NCI-H446 treated with DMSO at 0.1 percent for 48 hours (cell line): ENCODE measurements around the gene UNC13A.

Experiments
- DNase-seq: peaks from one replicate; lab custom pipeline; 2025; lab: John Stamatoyannopoulos, UW

UNC13A gene

GRCh38 chr19:17687857-17688784 lies at the start of gene UNC13A:
TSS of gene UNC13A (minus strand) at chr19:17688354. CDS start at chr19:17688199, 155 bp downstream.
- DNase-seq = peak; percentile 23

DNA sequence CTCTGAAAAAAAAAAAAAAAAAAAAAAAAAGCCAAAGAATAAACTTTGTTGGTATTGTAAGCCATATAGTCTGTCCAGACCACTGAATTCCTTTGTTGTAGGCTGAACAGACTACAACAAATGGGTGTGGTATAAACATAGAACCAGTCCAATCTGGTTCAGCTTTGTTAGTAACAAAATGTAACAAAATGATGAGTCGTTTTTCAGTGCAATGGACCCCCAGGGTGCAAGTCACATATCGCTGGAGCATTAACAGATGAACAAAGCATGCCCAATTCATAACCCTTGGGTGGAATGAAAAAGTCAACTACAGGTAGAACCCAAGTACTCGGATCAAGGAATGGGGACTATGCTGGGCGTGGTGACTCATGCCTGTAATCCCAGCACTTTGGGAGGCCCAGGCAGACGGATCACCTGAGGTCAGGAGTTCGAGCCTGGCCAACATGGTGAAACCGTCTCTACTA lies 49.6 kb upstream of the UNC13A start:
- no peak for DNase-seq

DNA sequence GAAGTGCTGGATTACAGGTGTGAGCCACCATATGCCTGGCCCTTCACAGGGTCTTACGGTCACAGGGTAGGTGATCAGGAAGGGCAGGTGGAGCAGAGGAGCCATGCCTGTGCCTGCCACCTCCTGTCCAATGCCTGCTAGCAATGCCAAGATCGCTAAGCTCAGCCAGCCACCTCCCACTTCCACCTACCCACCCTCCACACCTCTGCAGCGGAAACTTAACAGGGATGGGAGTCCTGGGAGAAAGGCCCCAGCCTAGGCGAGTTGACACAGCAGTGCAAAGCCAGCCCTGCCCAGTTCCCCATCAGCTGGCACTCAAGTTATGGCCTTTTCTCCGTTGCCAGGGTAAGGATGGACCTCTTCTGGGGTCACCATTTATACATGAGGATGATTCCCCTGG lies 47.3 kb upstream of the UNC13A start:
- no peak for DNase-seq

DNA sequence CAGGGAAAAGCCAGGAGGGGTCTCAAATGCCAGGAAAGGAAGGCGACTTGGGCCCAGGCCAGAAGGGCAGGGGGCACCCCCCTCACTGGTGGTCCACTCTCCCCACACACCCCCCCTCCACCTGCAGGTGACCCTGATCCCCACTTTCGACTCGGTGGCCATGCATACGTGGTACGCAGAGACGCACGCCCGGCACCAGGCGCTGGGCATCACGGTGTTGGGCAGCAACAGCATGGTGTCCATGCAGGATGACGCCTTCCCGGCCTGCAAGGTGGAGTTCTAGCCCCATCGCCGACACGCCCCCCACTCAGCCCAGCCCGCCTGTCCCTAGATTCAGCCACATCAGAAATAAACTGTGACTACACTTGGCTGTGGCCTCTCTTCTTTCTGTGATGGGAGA lies 46.0 kb upstream of the UNC13A start:
- DNase-seq = no peak

DNA sequence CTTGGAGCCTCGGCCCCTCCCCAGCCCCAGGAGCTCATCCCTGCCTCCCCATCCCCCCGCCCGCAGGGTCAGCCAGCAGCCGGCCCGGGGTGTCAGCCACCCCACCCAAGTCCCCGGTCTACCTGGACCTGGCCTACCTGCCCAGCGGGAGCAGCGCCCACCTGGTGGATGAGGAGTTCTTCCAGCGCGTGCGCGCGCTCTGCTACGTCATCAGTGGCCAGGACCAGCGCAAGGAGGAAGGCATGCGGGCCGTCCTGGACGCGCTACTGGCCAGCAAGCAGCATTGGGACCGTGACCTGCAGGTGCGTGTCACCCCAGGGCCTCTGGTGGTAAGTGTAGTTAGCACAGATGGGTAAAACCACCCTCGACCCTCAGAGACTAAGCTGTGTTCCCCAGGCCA lies 45.0 kb upstream of the UNC13A start:
- no peak for DNase-seq

- DNase-seq = no peak
Measured at GRCh38 chr19:17727843-17728242, 39.7 kb upstream of the UNC13A start.

GRCh38 chr19:17726964-17727773 lies 39.0 kb upstream of the UNC13A start:
- no peak for DNase-seq

DNA sequence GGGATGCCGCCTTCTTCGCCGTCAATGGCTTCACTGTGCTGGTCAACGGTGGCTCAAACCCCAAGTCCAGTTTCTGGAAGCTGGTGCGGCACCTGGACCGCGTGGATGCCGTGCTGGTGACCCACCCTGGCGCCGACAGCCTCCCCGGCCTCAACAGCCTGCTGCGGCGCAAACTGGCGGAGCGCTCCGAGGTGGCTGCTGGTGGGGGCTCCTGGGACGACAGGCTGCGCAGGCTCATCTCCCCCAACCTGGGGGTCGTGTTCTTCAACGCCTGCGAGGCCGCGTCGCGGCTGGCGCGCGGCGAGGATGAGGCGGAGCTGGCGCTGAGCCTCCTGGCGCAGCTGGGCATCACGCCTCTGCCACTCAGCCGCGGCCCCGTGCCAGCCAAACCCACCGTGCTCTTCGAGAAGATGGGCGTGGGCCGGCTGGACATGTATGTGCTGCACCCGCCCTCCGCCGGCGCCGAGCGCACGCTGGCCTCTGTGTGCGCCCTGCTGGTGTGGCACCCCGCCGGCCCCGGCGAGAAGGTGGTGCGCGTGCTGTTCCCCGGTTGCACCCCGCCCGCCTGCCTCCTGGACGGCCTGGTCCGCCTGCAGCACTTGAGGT lies 38.1 kb upstream of the UNC13A start:
- DNase-seq = no peak

DNA sequence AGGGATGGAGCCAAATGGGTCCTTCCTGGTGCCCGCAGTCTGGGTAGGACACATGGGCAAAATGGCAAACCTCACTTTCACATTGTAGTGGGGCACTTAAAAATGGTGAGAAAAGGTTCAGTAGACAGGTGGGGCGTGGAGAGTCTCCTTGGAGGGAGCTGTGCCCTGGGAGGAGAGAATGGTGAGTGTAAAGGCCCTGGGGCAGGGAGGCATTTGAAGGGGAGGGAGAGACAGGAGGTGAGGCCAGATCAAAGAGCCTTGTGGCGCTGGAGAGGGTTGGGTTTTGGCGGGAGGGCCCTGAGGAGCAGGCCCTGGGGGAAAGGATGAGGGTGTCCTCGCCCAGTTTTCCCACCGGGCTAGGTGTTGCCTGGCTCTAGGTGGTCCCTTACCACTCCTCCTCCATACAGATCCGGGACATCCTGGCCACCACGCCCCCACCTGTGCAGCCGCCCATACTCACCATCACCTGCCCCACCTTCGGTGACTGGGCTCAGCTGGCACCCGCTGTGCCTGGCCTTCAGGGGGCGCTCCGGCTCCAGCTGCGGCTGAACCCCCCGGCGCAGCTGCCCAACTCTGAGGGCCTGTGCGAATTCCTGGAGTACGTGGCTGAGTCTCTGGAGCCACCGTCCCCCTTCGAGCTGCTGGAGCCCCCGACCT lies 37.4 kb upstream of the UNC13A start:
- DNase-seq = no peak

DNA sequence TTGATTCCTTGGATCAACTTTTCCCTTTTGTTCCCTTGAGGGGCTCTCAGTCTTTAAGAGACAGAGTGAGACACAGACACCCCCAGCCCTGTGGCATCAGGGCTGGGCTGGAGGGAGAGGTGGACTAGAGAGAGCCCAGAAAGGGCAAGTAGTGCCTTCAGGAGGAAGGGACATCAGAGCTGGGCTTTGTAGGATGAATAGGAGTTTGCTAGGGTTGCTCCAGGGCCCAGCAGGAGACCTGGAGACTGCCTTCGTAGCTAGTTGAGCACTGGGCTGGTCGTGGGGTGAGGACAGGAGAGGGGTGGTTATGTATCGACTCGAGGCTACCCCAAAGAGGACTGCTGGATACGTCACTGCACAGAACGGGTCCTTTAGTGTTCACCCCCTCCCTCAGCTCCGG lies 36.5 kb upstream of the UNC13A start:
- no peak for DNase-seq

GRCh38 chr19:17722655-17723240 lies 34.6 kb upstream of the UNC13A start:
- DNase-seq = no peak

- DNase-seq = no peak
Measured at GRCh38 chr19:17721821-17722220, 33.7 kb upstream of the UNC13A start.

GRCh38 chr19:17721111-17721628 lies 33.0 kb upstream of the UNC13A start:
- no peak for DNase-seq

DNA sequence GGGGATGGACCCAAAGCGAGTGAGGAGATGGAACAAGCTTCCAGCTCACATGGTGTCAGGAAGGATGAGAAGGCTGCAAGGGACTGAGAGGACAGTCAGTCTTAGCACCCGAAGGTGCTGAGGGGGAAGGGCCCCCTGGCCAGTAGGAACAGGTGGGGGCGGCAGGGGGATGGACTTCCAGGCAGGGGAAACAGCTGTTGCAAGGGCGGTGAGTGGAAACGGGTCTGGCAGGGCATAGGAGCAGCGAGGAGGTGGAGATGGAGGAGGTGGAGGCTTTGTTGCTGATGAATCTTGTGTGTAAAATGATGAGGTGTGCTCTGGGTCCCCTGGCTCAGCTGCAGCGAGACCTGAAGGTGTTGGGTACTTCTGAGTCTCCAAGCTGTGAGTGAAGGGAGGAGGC lies 32.3 kb upstream of the UNC13A start:
- no peak for DNase-seq

GRCh38 chr19:17719730-17720400 lies 31.7 kb upstream of the UNC13A start:
- DNase-seq = no peak

DNA sequence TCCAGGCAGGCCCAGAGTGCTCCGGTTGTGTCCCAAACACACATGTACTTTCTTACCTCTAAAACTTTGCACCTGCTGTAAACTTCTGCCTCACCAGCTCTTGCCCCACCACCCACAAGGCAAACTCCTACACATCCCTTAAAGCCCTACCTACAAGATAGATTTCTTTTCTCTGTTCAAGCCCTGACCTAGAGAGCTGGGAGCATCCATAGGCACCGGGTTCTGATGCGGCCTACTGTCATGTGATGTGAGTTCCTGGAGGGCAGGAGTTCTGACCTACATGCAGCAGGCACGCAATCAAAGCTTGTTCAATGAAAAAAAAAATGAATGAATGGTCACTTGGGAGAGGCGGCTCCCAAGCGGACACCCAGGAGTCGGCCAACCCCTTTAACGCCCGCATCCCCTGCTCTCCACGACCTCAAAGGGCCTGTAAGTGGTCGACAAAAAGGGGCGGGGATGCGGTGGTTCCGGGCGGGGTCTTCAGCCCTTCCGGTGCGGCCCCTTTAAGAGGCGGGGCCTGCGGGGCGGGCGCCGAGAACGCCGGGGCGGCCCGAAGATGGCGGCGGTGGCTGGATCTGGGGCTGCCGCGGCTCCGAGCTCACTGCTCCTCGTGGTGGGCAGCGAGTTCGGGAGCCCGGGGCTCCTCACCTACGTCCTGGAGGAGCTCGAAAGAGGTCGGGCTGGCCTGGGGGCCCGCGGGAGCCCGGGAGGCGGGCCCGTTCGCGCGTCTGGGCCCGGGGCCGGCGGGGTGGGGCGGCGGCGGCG lies 31.0 kb upstream of the UNC13A start, which contains the start of gene MAP1S:
MAP1S (plus strand) TSS at position 534 of the 765 bp plus-strand sequence; CDS start at position 557, 23 bp downstream.
- no peak for DNase-seq

- no peak for DNase-seq
Measured at GRCh38 chr19:17718550-17718946, 30.4 kb upstream of the UNC13A start.

- no peak for DNase-seq
Measured at GRCh38 chr19:17716309-17716929, 28.3 kb upstream of the UNC13A start.

DNA sequence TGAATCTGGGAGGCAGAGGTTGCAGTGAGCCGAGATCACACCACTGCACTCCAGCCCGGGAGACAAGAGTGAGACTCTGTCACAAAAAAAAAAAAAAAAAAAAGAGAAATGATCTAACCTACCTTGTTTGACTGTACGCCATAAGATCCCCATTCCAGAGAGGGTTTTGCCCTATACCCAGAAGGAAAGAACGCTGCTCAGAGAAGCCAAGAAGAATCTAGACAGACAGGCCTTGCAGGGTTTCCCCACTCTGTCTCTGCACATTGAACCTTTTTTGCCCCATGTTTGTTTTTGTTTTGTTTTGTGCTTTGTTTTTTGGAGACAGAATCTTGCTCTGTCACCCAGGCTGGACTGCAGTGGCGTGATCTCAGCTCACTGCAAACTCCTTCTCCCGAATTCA lies 23.7 kb upstream of the UNC13A start:
- DNase-seq = no peak
